Nephron (organoid): Measurements from ENCODE around the gene ARHGAP9.
"Not testable (repeated sequence)": the region's sequence is repeated elsewhere in the genome, so short reads cannot be mapped to it uniquely, and the experiment has no call there.

ENCODE experiments used
- H3K27ac Mint-ChIP-seq, 3 experiments: 2 replicates each; pipeline ENCODE4 v1.8.0; 2020; ENCODE audit warnings: mixed read lengths in 3 of 3, mild to moderate bottlenecking in 2 of 3, moderate library complexity in 1 of 3
- H3K27me3 Mint-ChIP-seq: 2 replicates; pipeline ENCODE4 v1.8.0; 2021; ENCODE audit warnings: low read depth, mild to moderate bottlenecking, moderate library complexity, mixed read lengths
- H3K36me3 Mint-ChIP-seq: 2 replicates; pipeline ENCODE4 v1.8.0; 2020; ENCODE audit warnings: low read depth, mixed read lengths
- H3K4me1 Mint-ChIP-seq: 2 replicates; pipeline ENCODE4 v1.8.0; 2020; ENCODE audit warnings: mixed read lengths
- H3K4me3 Mint-ChIP-seq, 3 experiments: 2 replicates each; pipeline ENCODE4 v1.8.0; 2020; ENCODE audit warnings: mild to moderate bottlenecking in 3 of 3, mixed read lengths in 3 of 3, moderate library complexity in 2 of 3
- H3K9me3 Mint-ChIP-seq: 2 replicates; pipeline ENCODE4 v1.8.0; 2020; ENCODE audit warnings: mixed read lengths
- TF ChIP-seq, protein P1 (sequence below), 3 experiments: fragments of 200-600 bp; sonication (generic); IDR thresholded peaks; one replicate each; pipeline ENCODE4 v1.5.0; 2021; ENCODE audit warnings: antibody characterized with exemption in 3 of 3; ENCODE audit not compliant: unreplicated experiment in 3 of 3

ARHGAP9 gene

DNA sequence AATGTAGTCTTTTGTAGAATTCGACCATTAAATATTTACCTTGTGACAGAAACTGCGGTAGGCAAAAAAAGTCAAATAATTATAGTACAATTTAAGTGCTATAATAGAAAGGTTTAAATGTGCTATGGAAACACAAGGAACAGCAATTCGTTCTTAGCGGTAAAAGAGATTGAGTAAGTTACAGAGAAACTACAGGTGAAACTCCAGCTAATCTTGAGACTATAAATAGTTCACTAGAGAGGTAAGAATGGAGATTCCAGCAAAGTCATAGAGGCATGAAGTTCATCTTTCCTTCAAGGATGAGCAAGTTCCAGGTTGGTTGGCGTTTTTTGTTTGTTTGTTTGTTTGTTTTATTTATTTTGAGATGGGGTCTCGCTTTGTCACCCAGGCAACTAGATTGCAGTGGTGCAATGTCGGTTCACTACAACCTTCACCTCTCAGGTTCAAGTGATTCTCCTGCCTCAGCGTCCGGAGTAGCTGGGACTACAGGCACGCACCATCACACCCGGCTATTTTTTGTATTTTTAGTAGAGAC lies 47.9 kb downstream of the ARHGAP9 start:
- TF ChIP-seq, protein P1, sequence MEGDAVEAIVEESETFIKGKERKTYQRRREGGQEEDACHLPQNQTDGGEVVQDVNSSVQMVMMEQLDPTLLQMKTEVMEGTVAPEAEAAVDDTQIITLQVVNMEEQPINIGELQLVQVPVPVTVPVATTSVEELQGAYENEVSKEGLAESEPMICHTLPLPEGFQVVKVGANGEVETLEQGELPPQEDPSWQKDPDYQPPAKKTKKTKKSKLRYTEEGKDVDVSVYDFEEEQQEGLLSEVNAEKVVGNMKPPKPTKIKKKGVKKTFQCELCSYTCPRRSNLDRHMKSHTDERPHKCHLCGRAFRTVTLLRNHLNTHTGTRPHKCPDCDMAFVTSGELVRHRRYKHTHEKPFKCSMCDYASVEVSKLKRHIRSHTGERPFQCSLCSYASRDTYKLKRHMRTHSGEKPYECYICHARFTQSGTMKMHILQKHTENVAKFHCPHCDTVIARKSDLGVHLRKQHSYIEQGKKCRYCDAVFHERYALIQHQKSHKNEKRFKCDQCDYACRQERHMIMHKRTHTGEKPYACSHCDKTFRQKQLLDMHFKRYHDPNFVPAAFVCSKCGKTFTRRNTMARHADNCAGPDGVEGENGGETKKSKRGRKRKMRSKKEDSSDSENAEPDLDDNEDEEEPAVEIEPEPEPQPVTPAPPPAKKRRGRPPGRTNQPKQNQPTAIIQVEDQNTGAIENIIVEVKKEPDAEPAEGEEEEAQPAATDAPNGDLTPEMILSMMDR (IDR thresholded peaks at IDR 0.05; ENCODE audit: unreplicated experiment in 3 of 3) = no peak
- H3K27me3 Mint-ChIP-seq = no peaks in the 10 kb centered on the region
- peak overlapping the region; percentile 99 to 100 (median 100) for H3K27ac Mint-ChIP-seq
- no peaks in the 10 kb centered on the region for H3K9me3 Mint-ChIP-seq
- H3K4me1 Mint-ChIP-seq = peaks cover 47% of the 10 kb centered on the region
- peak overlapping the region; percentile 94 to 99 (median 98) for H3K4me3 Mint-ChIP-seq
- H3K36me3 Mint-ChIP-seq = peaks cover 1% of the 10 kb centered on the region

DNA sequence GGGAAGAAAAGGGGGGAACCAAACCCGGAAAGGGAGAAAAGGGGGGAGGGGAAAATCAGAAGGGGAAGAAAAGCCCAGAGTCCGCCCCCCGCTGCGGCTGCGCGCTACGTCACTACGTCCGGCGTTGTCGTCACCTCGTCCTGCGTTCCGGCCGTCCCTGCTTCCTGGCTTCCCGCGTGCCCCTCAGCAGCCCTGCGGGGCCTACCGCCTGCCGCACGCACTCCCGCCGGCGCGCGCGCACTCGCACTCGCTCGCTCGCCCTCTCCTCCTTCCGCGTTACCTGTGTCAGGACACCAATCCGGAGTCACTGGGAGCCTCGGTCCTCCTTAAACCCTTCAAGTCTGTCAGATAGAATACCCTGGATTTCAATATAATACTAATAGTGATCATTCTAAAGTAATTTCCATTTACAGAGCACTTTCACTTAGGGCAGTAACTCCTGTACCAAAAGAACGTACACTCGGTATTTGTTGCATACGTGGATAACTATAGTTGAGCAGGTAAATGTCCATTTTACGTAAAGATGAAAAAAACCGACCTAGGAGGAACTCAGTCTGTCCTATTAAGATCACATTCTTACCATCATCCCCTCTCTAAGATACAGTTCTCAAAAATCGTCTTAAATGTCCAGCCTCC lies 48.6 kb downstream of the ARHGAP9 start, which contains the start of gene R3HDM2:
Gene R3HDM2, minus strand, starts transcription at position 113 of the 636 bp plus-strand sequence. CDS start 120,615 bp downstream, outside the sequence.
- peaks cover 47% of the 10 kb centered on the region for H3K4me1 Mint-ChIP-seq
- H3K27ac Mint-ChIP-seq = peak within 1 kb of the TSS; percentile 99 to 100 (median 100)
- H3K9me3 Mint-ChIP-seq = no peaks in the 10 kb centered on the region
- H3K27me3 Mint-ChIP-seq = no peaks in the 10 kb centered on the region
- peak within 1 kb of the TSS; percentile 98 to 100 (median 99) for H3K4me3 Mint-ChIP-seq
- H3K36me3 Mint-ChIP-seq = peaks cover 7% of the 10 kb centered on the region
- TF ChIP-seq, protein P1 (IDR thresholded peaks at IDR 0.05; ENCODE audit: unreplicated experiment in 3 of 3) = no peak

DNA sequence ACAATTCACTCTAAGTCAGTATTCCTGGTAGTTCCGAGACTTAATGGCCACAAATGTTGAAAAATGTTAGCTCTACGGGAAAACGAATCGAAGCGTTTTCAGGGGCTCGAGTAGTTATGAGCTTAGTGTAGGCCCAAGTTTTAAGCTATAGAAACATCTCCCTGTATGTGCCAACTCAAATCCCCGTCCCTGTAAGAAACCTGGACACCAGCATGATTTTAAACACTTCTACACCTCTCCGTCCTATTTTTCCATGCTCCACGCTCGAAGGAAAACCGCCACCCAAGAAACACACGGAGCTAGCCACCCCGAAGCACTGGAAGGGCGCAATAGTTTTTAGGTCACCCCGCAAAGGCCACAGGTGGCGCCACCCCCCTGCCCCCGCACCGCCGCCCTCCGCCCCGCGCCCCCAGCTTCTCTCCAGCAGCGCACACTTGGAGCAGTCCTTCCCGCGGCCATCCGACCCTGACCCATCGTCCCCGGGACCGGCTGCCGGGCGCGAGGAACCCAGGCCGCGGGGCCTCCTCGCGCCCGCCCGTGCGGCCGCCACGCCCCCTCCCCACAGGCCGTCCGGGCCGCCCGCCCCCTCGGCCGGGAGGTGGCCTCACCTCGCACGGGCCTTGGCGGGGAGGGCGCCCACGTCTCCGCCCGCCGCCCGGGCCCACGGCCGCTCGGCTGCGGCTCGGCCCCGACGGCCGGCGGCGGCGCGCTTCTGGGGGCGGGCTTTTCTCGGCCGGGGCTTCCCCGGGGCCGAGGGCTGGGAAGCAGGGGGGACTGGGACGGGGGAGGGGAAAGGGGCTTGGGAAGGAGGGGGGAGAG lies 49.3 kb downstream of the ARHGAP9 start:
- H3K27me3 Mint-ChIP-seq = no peaks in the 10 kb centered on the region
- H3K4me1 Mint-ChIP-seq = peaks cover 43% of the 10 kb centered on the region
- peak overlapping the region; percentile 98 to 100 (median 99) for H3K4me3 Mint-ChIP-seq
- TF ChIP-seq, protein P1 (IDR thresholded peaks at IDR 0.05; ENCODE audit: unreplicated experiment in 3 of 3) = no peak
- peaks cover 13% of the 10 kb centered on the region for H3K36me3 Mint-ChIP-seq
- H3K9me3 Mint-ChIP-seq = no peaks in the 10 kb centered on the region
- peak overlapping the region; percentile 99 to 100 (median 100) for H3K27ac Mint-ChIP-seq

DNA sequence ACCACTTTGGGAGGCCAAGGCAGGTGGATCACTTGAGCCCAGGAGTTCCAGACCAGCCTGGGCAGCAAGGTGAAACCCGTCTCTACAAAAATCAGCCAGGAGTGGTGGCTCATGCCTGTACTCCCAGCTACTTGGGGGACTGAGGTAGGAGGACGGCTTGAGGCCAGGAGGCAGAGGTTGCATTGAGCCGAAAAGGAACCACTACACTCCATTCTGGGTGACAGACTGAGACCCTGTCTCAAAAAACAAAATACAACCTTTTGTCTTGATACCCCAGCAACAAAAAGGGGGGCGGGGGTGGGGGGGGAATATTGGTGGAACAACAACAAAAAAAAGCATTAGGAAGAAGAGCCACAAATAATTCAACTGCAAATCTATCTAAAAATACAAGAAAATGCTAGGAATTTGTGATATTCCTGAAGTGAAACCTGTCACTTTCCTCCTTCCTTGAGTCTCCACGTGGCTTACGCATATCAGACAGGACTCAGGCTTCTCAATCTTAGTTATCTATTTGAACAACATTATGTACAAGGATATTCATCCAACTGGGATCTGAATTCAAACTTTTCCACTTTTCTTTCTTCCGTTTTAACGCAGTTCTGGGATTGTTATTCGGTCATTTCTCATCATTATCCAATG lies 50.1 kb downstream of the ARHGAP9 start:
- Mint-ChIP-seq H3K36me3 (peaks cover 16% of the 10 kb centered on the region), H3K4me1 (peaks cover 38% of the 10 kb centered on the region), H3K27ac (peak overlapping the region; percentile 99 to 100 (median 100)), H3K27me3 (no peaks in the 10 kb centered on the region), H3K4me3 (peak overlapping the region; percentile 98 to 100 (median 99)), H3K9me3 (no peaks in the 10 kb centered on the region)
- TF ChIP-seq, protein P1 (IDR thresholded peaks at IDR 0.05; ENCODE audit: unreplicated experiment in 3 of 3) = no peak

DNA sequence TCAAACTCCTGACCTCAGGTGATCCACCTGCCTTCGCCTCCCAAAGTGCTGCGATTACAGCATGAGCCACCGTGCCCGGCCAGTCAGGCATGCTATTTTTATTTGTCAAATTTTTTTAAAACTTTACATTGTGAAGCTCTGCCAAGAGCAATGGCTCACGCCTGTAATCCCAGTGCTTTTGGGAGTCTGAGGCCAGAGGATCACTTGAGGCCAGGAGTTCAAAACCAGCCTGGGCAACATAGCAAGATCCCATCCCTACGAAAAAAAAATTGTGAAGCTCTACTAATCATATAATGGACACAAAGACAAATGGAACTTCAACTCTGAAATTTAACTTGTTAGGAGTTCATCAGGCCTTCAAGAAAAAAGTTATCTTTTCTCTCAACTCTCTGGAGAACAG lies 50.7 kb downstream of the ARHGAP9 start:
- TF ChIP-seq, protein P1 (IDR thresholded peaks at IDR 0.05; ENCODE audit: unreplicated experiment in 3 of 3) = no peak
- no peaks in the 10 kb centered on the region for H3K9me3 Mint-ChIP-seq
- peaks cover 33% of the 10 kb centered on the region for H3K4me1 Mint-ChIP-seq
- peak overlapping the region; percentile 98 to 100 (median 99) for H3K4me3 Mint-ChIP-seq
- H3K27me3 Mint-ChIP-seq = no peaks in the 10 kb centered on the region
- H3K27ac Mint-ChIP-seq = peak overlapping the region; percentile 99 to 100 (median 100)
- peaks cover 21% of the 10 kb centered on the region for H3K36me3 Mint-ChIP-seq

DNA sequence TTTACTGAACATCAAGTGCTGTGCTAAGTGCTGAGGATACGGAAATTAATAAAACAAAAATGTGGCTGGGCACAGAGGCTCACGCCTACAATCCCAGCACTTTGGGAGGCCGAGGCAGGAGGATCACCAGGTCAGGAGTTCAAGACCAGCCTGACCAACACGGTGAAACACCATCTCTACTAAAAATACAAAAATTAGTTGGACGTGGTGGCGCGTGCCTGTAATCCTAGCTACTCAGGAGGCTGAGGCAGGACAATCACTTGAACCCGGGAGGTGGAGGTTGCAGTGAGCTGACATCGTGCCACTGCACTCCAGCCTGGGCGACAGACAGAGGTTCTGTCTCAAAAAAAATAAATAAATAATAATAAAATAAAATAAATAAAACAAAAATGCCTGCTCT lies 52.7 kb downstream of the ARHGAP9 start:
- not testable (repeated sequence) for H3K9me3 Mint-ChIP-seq, H3K27me3 Mint-ChIP-seq
- Mint-ChIP-seq H3K36me3 (peaks cover 36% of the 10 kb centered on the region), H3K27ac (peak overlapping the region in 1 of 3 experiments; percentile 77), H3K4me1 (peaks cover 33% of the 10 kb centered on the region), H3K4me3 (peak overlapping the region in 1 of 3 experiments; percentile 56)
